GM12801 (cell line): ENCODE measurements around the gene ABHD17A.

Experiments
- TF ChIP-seq, protein P1 (sequence below): IDR thresholded peaks from one replicate; pipeline ENCODE4 v1.5.1; 2011; ENCODE audit warnings: control low read depth; ENCODE audit not compliant: insufficient read length; ENCODE audit errors: extremely low read depth

The ABHD17A gene

GRCh38 chr19:1910177-1910576 is 24.9 kb upstream of the ABHD17A start:
- TF ChIP-seq, protein P1, sequence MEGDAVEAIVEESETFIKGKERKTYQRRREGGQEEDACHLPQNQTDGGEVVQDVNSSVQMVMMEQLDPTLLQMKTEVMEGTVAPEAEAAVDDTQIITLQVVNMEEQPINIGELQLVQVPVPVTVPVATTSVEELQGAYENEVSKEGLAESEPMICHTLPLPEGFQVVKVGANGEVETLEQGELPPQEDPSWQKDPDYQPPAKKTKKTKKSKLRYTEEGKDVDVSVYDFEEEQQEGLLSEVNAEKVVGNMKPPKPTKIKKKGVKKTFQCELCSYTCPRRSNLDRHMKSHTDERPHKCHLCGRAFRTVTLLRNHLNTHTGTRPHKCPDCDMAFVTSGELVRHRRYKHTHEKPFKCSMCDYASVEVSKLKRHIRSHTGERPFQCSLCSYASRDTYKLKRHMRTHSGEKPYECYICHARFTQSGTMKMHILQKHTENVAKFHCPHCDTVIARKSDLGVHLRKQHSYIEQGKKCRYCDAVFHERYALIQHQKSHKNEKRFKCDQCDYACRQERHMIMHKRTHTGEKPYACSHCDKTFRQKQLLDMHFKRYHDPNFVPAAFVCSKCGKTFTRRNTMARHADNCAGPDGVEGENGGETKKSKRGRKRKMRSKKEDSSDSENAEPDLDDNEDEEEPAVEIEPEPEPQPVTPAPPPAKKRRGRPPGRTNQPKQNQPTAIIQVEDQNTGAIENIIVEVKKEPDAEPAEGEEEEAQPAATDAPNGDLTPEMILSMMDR: no peak

DNA sequence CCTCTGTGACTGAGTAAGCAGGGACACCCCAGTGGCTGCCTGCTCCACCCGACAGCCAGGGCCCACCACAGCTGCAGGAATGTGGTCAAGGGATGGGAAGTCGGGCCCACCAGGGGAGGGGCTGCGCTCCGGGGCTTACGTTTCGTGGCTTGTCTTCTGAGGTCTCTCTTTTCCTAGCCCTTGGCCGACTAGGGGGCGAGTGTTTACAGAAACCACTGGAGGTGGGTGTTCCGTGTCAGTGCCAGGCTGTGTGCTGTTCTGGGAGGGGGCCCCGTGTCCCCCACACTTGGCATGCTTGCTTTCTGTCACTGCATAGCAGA is 24.4 kb upstream of the ABHD17A start:
- TF ChIP-seq, protein P1: no peak

- TF ChIP-seq, protein P1: no peak
These were observed 23.0 kb upstream of the ABHD17A start for GRCh38 chr19:1908364-1908678.

DNA sequence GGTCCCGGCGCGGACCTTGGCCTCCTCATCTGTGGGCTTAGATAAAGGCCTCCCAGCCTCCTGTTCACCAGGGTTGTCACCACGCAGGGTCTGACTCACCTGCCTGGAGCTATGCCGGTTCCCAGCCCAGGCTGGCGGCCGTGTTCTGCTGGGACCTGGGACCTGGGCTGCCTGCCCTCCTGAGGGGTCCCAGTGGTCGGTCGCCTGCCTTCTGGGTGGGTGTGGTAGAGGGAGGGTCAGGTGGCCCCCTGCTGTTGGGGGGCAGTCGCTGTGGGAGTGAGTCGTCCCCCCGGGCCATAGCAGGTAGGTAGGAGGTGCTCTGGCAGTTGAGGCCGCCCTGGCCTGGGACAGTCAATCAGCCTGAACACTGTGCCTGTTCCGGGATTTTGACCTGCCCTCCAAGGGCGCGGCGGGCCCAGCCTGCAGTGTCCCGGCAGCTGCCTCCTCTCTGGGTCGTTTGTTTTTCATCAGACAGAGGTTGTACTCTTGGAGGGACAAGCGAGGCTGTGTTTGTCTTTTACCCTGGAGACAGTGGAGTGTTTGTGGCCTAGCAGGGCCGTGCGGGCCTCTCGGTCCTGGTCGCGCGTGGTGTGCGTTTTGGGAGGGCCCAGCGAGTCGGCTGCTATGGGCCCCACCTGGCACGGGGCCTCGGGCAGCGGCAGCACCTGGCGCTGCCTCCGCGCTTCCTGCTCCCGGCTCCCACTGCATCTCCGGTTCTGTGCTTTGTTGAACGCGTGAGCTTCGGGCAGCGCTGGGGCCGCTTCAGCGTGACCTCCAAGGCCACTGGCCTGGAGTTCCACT is 22.5 kb upstream of the ABHD17A start:
- TF ChIP-seq, protein P1: no peak

GRCh38 chr19:1906985-1907562 is 21.8 kb upstream of the ABHD17A start:
- TF ChIP-seq, protein P1: no peak

DNA sequence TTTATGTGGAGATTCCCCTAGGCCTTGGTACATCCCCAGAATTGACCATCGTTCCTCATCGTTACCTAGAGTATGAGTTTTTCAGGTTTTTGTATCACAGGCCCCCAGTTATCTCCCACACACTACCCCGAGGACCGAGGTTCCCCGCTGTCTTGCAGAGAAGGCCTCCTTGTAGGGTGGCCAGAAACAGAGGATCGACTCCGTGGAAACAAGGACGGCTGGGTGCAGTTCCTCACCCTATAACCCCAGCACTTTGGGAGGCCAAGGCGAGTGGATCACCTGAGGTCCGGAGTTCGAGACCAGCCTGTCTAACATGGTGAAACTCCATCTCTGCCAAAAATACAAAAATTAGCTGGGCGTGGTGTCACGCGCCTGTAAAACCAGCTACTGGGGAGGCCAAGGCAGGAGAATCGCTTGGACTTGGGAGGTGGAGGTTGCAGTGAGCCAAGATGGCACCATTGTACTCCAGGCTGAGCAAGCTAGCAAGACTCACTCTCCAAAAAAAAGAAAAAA is 20.6 kb upstream of the ABHD17A start:
- TF ChIP-seq, protein P1: no peak

- TF ChIP-seq, protein P1: no peak
These were observed 20.0 kb upstream of the ABHD17A start, which contains the start of the genes ADAT3 and SCAMP4 for GRCh38 chr19:1905110-1905862. Gene ADAT3, plus strand, starts transcription at chr19:1905399. Its CDS starts 6,649 bp downstream, at chr19:1912048. Gene SCAMP4, plus strand, starts transcription at chr19:1905399. Its CDS starts 9,621 bp downstream, at chr19:1915020.
